ENCODE data around the gene MINDY3.
A peak's percentile ranks its signal among the peaks of the same experiment; 100 is the strongest.
"Not testable (repeated sequence)": the region's sequence is repeated elsewhere in the genome, so short reads cannot be mapped to it uniquely, and the experiment has no call there.

MINDY3 gene

DNA sequence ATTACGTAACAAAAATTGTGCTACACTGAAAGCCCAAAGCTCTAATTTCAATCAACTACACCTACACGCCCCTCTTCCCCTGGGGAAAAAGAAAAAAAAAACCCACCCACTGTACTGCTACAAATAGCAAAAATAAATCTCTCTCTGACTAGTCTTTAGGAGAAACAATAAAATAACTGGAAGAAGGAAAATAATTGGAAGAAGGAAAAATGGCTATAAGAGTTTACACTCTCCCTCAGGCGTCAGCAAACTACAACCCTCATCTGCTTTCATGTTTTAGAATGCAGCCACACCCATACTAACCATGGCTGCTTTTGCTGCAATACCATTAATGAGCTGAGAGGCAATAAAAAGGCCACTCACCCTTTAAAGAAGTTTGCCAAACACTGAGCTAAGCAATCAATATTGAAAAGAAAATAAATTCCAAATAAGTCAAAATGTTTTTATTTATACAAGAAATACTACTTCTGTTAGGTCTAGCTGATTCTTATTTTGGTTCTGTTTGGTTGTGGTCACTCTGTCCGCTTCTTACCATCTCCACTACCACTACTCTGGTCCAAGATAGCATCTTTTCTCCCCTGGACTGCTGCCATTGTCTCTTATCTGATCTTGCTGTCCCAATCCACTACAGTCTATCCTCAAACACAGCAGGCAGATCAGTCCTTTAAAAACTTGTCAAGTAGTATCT is 3.8 kb downstream of the MINDY3 start:
- DNase-seq: no peak

GRCh38 chr10:15853800-15854199 is 6.5 kb downstream of the MINDY3 start:
- DNase-seq: no peak

GRCh38 chr10:15852111-15852557 is 8.2 kb downstream of the MINDY3 start:
- no peak for DNase-seq

DNA sequence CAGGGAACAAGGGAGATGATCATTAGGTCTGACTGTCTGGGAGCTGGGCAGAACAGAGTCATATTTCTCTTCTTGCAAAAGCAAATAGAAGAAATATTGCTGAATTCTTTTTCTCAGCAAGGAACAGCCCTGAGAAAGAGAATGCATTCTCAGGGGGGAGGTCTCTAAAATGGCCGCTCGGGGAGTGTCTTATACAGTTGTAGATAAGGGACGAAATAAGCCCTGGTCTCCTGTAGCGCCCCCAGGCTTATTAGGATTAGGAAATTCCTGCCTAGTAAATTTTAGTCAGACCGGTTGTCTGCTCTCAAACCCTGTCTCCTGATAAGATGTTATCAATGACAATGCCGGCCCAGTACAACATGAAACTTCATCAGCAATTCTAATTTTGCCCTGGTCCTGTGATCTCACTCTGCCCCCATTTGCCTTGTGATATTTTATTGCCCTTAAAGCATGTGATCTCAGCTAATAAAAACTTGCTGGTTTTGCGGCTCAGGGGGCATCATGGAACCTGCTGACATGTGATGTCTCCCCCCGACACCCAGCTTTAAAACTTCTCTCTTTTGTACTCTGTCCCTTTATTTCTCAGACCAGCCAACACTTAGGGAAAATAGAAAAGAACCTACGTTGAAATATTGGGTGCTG is 9.8 kb downstream of the MINDY3 start:
- DNase-seq: not testable (repeated sequence)

DNA sequence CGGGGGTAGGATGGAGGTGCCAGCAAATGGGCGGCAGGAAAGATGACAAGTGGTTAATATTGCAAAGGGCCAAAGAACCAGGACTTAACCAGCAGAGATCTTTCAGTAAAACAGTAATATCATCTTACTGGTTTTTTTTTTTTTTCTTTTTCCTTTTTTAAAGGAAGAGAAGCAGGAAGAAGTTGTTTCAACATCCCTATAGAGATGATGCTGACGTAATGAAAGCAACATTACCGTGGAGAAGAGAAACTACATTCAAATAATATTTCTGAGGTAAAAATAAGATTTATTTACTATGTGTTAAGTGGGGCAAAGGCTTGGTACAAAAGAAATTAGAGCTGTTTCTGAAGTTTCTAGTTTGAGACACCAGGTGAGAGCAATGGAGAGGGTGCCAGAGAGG is 11.0 kb downstream of the MINDY3 start:
- DNase-seq: no peak

DNA sequence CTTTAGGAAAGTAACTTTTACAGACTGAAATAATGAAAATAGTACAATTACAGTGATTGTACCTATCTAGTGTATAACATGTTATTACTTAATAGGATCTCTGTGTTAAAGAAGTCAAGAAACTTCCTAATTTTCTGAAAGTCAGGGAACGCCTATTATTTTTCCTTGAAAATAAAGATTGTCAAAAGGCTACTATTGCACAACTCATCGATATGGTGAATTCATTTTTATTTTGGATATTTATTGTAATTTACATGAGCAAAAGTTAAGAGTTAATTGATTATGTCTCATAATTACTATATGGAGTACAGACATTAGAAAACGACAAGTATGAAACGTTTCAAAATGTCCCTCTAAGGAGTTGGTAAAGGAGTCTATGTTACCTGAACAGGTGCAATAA is 12.8 kb downstream of the MINDY3 start:
- DNase-seq: no peak

- no peak for DNase-seq
These were observed 15.8 kb downstream of the MINDY3 start for GRCh38 chr10:15844517-15844916.

GRCh38 chr10:15843695-15844094 is 16.6 kb downstream of the MINDY3 start:
- peak; percentile 48 for DNase-seq

DNA sequence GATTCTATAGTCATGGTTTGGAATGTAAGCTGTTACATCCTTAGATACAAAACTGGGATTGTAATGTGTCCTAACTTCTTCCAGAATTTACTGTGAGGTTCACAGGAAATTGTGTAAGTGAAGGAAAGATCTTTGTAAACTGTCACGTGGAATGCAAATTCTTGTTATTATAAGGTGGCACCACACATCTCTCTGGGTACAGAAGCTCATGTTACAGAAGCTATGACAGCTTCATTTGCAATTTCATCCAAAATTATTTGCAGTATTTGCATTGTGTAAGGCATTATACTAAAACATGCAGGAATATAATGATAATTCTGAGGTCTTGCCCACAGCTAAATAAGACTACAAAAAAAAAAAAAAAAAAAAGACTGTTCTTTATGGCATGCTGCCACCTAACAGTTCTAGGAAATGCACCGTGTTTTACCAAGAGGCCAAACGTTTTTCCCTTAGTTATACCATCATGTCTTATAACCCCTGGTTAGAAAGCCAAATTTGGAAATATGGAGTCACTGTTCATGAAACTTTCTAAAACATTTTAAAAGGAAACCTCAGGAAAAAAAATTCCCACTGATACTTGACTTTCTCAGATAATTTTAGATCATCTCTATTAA is 17.6 kb downstream of the MINDY3 start:
- peak; percentile 17 for DNase-seq

- DNase-seq: peak; percentile 21
These were observed 18.6 kb downstream of the MINDY3 start for GRCh38 chr10:15841696-15842095.

GRCh38 chr10:15836807-15837206 is 23.5 kb downstream of the MINDY3 start:
- DNase-seq: no peak

DNA sequence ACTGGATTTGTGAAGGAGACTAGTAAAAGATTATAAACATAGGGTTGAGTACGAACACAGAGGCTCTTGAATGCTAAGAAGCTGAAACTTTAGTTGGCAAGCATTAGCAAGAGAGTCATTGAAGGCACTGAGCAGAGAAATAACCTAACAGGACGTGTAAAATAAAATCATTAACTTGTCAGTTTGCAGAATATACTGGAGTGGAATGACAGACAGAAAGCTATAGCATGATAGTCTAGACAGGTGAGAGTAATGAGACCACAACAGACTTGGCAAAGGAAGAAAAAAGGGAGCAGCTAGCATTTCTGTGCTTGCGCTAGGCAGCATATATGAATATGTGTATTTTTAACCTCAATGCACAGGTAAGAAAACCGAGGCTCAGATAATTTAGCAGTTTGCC is 30.8 kb downstream of the MINDY3 start:
- DNase-seq: no peak

DNA sequence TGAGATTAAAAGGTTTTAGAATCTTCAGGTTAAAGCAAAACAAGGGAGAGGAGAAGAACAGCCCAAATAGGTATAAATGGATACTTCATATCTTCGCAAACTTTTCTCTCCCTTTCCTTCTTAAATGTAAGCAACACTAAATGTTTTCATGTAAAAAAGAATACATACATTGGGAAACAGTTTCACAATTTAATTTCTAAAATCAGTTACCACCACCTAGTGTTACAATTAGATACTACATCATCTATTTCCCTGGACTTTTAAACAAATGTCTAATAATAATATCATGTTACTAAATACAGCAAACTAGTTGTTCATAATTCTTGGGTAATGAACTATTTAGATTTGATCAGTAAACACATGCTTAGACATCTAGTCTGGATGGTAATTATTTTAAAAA is 35.8 kb downstream of the MINDY3 start:
- no peak for DNase-seq

DNA sequence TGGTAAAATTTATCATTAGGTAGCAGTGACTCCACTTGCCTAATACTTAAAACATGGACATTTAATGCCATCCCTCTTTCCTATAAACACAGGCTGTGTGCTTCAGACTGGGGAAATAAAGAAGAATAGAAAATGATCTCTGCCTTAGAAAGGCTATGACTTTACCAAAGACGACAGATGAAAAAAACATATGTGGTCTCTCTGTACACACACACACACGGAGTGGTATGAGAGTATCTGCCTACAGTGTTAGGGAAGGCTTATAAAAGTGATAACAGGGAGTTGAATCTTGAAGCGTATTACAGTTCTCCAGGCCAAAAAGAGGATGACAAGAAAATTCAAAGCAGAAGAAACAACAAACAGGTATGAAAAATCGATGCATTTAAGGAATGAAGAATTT is 38.2 kb downstream of the MINDY3 start:
- DNase-seq: no peak

DNA sequence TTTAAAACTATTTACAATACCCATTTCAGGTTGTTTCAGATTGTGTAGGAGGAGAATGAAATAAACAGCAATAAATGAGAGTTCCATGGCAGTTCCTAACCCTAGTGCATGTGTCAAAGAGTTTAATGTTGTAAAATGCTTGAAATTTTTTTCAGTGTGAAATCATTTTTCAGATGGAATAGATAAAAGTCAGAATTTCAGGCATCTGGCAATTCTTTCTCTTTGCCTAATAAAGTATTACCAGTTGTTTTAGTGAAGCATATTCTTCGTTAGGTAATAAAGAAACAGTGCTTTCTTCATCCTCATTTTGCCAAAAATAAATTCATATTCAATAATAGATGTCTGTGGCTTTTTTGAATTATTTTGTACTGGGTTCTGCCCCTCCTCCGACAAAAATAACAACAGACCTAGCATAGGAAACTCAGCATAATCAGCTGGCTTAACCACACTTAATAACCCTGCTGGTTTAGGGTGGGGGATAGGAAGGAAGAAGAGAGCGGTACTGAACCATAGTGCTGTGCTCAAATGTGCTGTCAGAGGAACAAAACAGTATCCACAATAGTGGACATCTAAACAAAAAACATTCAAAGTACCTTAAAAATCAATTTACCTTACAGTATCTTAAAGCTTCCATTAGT is 39.1 kb downstream of the MINDY3 start:
- DNase-seq: no peak

DNA sequence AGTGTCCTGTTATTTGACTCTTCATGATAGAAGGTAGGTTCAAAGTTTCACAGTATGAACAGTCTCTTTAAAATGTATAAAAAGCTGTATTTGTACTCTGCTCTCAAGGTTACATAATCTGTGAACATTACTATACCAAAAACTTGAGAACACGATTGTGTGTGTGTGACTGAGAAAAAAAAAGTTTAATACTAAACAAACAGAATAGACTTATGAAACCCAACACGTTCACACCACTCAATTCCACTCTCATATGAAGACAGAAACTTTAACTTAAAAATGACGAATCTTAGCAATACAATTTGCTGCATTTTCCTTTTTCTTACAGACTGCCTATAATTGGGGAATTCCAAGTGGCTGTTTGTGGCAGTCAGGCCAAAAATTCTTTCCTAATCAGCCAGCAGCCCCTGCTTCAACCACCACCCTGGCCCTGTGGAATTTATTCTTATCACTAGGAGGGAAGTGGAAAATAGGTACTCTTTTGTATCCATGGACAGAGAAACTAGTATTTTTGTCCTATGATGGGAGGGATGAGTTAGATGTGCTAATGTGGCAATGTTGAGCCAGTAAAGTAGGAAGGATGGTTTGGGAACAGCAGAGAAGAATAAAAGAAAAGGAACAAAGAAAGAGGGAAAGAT is 42.8 kb downstream of the MINDY3 start:
- no peak for DNase-seq

DNA sequence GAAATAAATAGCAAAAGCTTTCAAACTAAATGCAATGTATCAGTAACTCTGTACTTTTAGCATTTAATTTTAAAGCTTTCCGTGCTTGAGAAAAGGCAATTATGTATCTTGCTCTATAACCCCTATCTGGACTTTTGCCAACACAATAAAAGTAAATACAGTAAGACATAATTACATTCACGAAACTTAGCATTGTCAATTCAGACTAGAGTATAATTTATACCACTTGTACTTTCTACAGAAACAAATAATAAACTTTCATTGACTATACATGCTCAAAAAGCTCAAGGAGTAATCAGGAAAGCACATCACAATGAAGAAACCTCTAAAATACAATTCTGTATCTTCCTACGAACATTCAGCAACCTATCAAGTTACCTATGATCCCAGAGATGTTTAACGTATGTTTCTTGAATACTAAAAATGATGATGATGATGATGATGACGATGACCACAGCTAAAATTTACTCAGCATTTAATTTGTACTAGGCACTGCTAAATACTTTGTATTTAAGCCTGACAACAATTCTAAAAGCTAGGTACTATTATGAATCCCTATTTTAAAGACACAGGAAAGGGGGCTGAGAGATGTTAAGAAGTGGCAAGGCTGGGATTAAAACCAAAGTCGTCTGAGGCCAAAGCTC is 44.9 kb downstream of the MINDY3 start:
- DNase-seq: no peak

- no peak for DNase-seq
These were observed 45.7 kb downstream of the MINDY3 start for GRCh38 chr10:15814565-15814964.

DNA sequence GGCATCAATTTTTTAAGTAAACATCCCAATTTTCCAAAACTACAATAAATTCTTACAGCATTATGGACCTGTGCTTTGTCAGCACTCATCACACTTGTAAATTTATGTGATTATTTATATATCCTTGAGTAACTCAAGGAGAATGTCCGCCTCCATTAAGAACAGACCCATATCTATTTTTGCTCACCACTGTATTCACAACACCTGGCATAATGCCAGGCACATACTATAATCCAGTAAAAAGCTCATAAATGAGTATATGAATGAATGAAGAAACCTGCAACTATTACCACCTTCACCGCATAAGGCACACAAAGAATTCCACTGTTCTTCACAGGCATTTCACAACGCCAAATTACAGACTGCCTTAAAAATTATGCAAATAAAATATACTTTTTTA is 46.9 kb downstream of the MINDY3 start:
- DNase-seq: no peak

DNA sequence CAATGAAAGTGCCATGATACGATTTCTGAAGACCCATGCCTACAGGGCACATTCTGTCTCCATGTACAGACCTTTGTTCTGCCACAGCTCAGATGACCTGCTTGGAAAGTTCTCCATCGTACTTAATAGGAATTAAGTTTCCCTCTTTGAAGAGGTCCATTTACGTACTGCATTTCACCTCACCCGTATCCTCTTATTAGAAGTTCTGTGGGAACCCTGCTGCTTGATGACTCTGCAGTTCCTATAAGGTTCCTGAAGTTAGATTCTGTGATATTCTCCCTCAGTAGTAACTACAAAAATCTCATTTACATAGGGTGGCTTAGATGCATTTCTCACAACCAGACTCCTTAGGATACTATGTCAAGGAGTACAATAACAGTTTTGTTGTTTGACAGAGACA is 50.9 kb downstream of the MINDY3 start:
- no peak for DNase-seq

GRCh38 chr10:15808204-15808797 is 52.0 kb downstream of the MINDY3 start:
- DNase-seq: no peak

DNA sequence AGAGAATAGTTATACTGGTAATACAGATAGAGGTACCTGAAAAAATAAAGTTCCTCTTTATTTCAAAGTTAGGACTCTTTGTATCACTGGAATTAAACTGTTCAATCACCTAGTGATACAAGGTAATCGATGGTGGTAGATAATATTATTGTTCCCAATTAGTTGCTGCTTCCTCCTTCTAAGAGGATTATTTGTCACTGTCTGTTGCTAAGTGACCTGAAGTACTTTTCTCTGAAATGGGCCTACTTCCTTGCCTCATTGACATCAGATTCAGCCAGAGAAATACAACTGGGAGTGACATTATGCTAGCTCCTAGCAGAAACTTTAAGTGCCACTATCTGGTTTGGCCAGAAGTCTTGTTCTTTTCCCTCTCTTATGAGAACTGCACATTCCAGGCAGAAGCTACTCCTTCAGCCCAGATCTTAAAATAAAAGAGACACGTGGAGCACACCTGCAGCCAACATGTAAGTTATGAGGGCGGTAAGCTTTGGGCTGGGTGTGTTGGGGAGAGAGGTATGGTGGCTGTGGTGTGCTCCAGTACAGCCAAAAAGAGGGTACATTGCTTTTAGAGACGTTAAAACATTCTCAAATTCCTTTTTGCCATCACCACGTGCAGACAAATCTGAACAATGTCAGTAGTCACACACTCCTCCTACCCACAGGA is 54.8 kb downstream of the MINDY3 start:
- no peak for DNase-seq

Measured in KG1 (cell line).